Stimulated activated CD8-positive, alpha-beta memory T cell treated with anti-CD3 and anti-CD28 coated beads, Interleukin-7, amount 100 ng/mL, for 1 hour (primary cell): ENCODE measurements around the gene DUSP2.
"Not testable (repeated sequence)": the region's sequence is repeated elsewhere in the genome, so short reads cannot be mapped to it uniquely, and the experiment has no call there.

ENCODE experiments used
- DNase-seq, 2 donors: peaks; one replicate each; pipeline ENCODE4 v3.0.0-alpha.2; 2020; ENCODE audit warnings: low read depth in 2 of 2

The DUSP2 gene

GRCh38 chr2:96163415-96163767, 18.2 kb upstream of the DUSP2 start:
- DNase-seq = no peak

GRCh38 chr2:96161898-96162297, 16.7 kb upstream of the DUSP2 start:
- DNase-seq = no peak

- not testable (repeated sequence) for DNase-seq
Measured at GRCh38 chr2:96160366-96160765, 15.1 kb upstream of the DUSP2 start.

GRCh38 chr2:96159084-96159830, 14.0 kb upstream of the DUSP2 start:
- DNase-seq = no peak

GRCh38 chr2:96158554-96158940, 13.3 kb upstream of the DUSP2 start:
- no peak for DNase-seq

GRCh38 chr2:96157649-96158553, 12.7 kb upstream of the DUSP2 start:
- DNase-seq = no peak

- DNase-seq = no peak
Measured at GRCh38 chr2:96156926-96157648, 11.8 kb upstream of the DUSP2 start.

GRCh38 chr2:96156011-96156820, 11.0 kb upstream of the DUSP2 start:
- DNase-seq = no peak

- DNase-seq = no peak
Measured at GRCh38 chr2:96154506-96155380, 9.5 kb upstream of the DUSP2 start.

GRCh38 chr2:96153991-96154431, 8.8 kb upstream of the DUSP2 start:
- no peak for DNase-seq

- no peak for DNase-seq
Measured at GRCh38 chr2:96153291-96153713, 8.1 kb upstream of the DUSP2 start.

- DNase-seq = no peak
Measured at GRCh38 chr2:96152304-96153161, 7.3 kb upstream of the DUSP2 start.

GRCh38 chr2:96151595-96152303, 6.5 kb upstream of the DUSP2 start:
- no peak for DNase-seq

- DNase-seq = no peak
Measured at GRCh38 chr2:96150791-96151594, 5.8 kb upstream of the DUSP2 start.

- no peak for DNase-seq
Measured at GRCh38 chr2:96150007-96150640, 4.9 kb upstream of the DUSP2 start.

GRCh38 chr2:96148410-96149217, 3.4 kb upstream of the DUSP2 start:
- peak; percentile 84 to 90 for DNase-seq
